T follicular helper cell (primary cell): Measurements from ENCODE around the gene GJC2.
"Not testable (repeated sequence)": the region's sequence is repeated elsewhere in the genome, so short reads cannot be mapped to it uniquely, and the experiment has no call there.

Experiments
- DNase-seq: peaks from one replicate; pipeline ENCODE4 v3.0.0-alpha.2; 2020; ENCODE audit warnings: low read depth

The GJC2 gene

GRCh38 chr1:228173528-228174481, 24.1 kb downstream of the GJC2 start:
- peak; percentile 25 for DNase-seq

- DNase-seq = peak; percentile 32
These were observed 25.0 kb downstream of the GJC2 start for GRCh38 chr1:228174482-228175315.

- no peak for DNase-seq
These were observed 25.7 kb downstream of the GJC2 start for GRCh38 chr1:228175316-228176023.

- no peak for DNase-seq
These were observed 26.3 kb downstream of the GJC2 start for GRCh38 chr1:228176024-228176395.

GRCh38 chr1:228176461-228177182, 26.9 kb downstream of the GJC2 start:
- no peak for DNase-seq

- no peak for DNase-seq
These were observed 27.4 kb downstream of the GJC2 start for GRCh38 chr1:228177183-228177475.

GRCh38 chr1:228177721-228178710, 28.3 kb downstream of the GJC2 start:
- no peak for DNase-seq

- no peak for DNase-seq
These were observed 29.3 kb downstream of the GJC2 start for GRCh38 chr1:228178737-228179684.

- DNase-seq = no peak
These were observed 30.7 kb downstream of the GJC2 start for GRCh38 chr1:228180271-228180958.

GRCh38 chr1:228180959-228181644, 31.4 kb downstream of the GJC2 start:
- no peak for DNase-seq

GRCh38 chr1:228181645-228182034, 31.9 kb downstream of the GJC2 start:
- DNase-seq = no peak

- no peak for DNase-seq
These were observed 32.7 kb downstream of the GJC2 start for GRCh38 chr1:228182296-228183030.

GRCh38 chr1:228184152-228184551, 34.4 kb downstream of the GJC2 start:
- DNase-seq = no peak

GRCh38 chr1:228185641-228185965, 35.9 kb downstream of the GJC2 start:
- peak; percentile 48 for DNase-seq

GRCh38 chr1:228188249-228188648, 38.5 kb downstream of the GJC2 start:
- not testable (repeated sequence) for DNase-seq

GRCh38 chr1:228190182-228190581, 40.5 kb downstream of the GJC2 start:
- DNase-seq = no peak

- DNase-seq = no peak
These were observed 41.0 kb downstream of the GJC2 start for GRCh38 chr1:228190778-228191177.

GRCh38 chr1:228194436-228194835, 44.7 kb downstream of the GJC2 start:
- no peak for DNase-seq
